Keratinocyte (primary cell): ENCODE data around the gene RORB.

Source experiments
- EZH2 ChIP-seq: IDR thresholded peaks from one replicate; pipeline ENCODE4 v1.6.1; 2012; ENCODE audit warnings: inconsistent platforms, mild to moderate bottlenecking, low read length, moderate library complexity
- TF ChIP-seq, protein P1 (sequence below), 3 experiments: IDR thresholded peaks in 1 of 3; conservative IDR thresholded peaks in 1 of 3; optimal IDR thresholded peaks in 1 of 3; 2 replicates in 2 of 3; 3 replicates in 1 of 3; pipeline versions ENCODE3 to v1.5.1; 2011; ENCODE audit warnings: low read length in 3 of 3, mild to moderate bottlenecking in 3 of 3, moderate library complexity in 2 of 3, control low read depth in 1 of 3, inconsistent platforms in 1 of 3; ENCODE audit not compliant: insufficient read depth in 2 of 3; ENCODE audit errors: extremely low read depth in 1 of 3

DNA sequence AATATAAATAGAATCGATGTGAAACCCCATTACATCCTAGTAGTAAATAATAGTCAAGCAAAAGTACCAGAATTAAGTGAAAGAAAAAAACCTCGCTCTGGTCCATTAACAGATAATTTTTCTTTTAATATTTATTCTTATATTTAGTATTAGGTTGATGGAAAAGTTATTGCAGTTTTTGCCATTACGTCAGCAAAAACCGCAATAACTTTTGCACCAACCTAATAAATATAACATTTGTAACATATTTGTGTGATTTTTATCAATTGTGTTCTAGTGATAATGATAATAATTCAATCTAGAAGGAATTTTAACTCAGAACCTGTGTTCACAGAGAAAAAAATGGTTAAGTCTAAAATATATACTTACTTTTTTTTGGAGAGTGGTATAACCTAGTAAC is 16.1 kb downstream of the RORB start:
- TF ChIP-seq, protein P1, sequence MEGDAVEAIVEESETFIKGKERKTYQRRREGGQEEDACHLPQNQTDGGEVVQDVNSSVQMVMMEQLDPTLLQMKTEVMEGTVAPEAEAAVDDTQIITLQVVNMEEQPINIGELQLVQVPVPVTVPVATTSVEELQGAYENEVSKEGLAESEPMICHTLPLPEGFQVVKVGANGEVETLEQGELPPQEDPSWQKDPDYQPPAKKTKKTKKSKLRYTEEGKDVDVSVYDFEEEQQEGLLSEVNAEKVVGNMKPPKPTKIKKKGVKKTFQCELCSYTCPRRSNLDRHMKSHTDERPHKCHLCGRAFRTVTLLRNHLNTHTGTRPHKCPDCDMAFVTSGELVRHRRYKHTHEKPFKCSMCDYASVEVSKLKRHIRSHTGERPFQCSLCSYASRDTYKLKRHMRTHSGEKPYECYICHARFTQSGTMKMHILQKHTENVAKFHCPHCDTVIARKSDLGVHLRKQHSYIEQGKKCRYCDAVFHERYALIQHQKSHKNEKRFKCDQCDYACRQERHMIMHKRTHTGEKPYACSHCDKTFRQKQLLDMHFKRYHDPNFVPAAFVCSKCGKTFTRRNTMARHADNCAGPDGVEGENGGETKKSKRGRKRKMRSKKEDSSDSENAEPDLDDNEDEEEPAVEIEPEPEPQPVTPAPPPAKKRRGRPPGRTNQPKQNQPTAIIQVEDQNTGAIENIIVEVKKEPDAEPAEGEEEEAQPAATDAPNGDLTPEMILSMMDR (optimal IDR thresholded peaks at IDR 0.05 in 1 of 3, IDR thresholded peaks at IDR 0.05 in 1 of 3, conservative IDR thresholded peaks at IDR 0.05 in 1 of 3; ENCODE audit: extremely low read depth in 1 of 3, insufficient read depth in 2 of 3, low read length in 3 of 3) = no peak
- TF ChIP-seq EZH2 = no peak
